Spleen (tissue), 11 donors: ENCODE data around the gene ZNF581. TPM values are rescaled to one million over a fixed set of nuclear protein-coding genes. Genes with fewer than 3 reads are reported as not detected.

Experiments used
- DNase-seq: peaks from one replicate; pipeline ENCODE4 v3.0.0-alpha.2; 2020
- H3K27ac ChIP-seq, 8 donors: fragments of 200-600 bp; sonication (generic) in 7 of 8; 1 replicate in 4 of 8; 2 replicates in 4 of 8; pipeline versions ENCODE4 v1.5.0 to v1.8.0; 2016 to 2021; ENCODE audit warnings: inconsistent platforms in 4 of 8, mild to moderate bottlenecking in 4 of 8, moderate library complexity in 1 of 8
- H3K27me3 ChIP-seq, 7 donors: fragments of 200-600 bp; sonication (generic) in 6 of 7; replicated peaks in 1 of 7; 1 replicate in 4 of 7; 2 replicates in 3 of 7; pipeline versions ENCODE4 v1.5.0 to v1.8.0; 2016 to 2021; ENCODE audit warnings: inconsistent platforms in 3 of 7, mild to moderate bottlenecking in 1 of 7
- H3K36me3 ChIP-seq, 6 donors: fragments of 200-600 bp; sonication (generic) in 5 of 6; 1 replicate in 4 of 6; 2 replicates in 2 of 6; pipeline versions ENCODE4 v1.5.0 to v1.8.0; 2016 to 2021; ENCODE audit warnings: inconsistent platforms in 2 of 6
- H3K4me1 ChIP-seq, 6 donors: fragments of 200-600 bp; sonication (generic) in 5 of 6; 1 replicate in 3 of 6; 2 replicates in 3 of 6; pipeline versions ENCODE4 v1.5.0 to v1.8.0; 2016 to 2021; ENCODE audit warnings: inconsistent platforms in 3 of 6
- H3K4me3 ChIP-seq, 8 donors: fragments of 200-600 bp; sonication (generic) in 7 of 8; 1 replicate in 4 of 8; 2 replicates in 4 of 8; pipeline versions ENCODE4 v1.5.0 to v1.8.0; 2016 to 2021; ENCODE audit warnings: inconsistent platforms in 4 of 8, mild to moderate bottlenecking in 4 of 8, moderate library complexity in 2 of 8
- H3K9me3 ChIP-seq, 8 donors: fragments of 200-600 bp; sonication (generic) in 7 of 8; 1 replicate in 4 of 8; 2 replicates in 4 of 8; pipeline versions ENCODE4 v1.5.0 to v1.8.0; 2016 to 2021; ENCODE audit warnings: inconsistent platforms in 4 of 8
- POLR2A ChIP-seq, 3 donors: fragments of 450-650 bp; IDR thresholded peaks; one replicate each; pipeline ENCODE4 v1.5.1; 2017; ENCODE audit warnings: antibody characterized with exemption in 3 of 3, mild to moderate bottlenecking in 1 of 3
- POLR2AphosphoS5 ChIP-seq, 3 donors: sonication (generic); formaldehyde crosslinking; IDR thresholded peaks; one replicate each; pipeline ENCODE4 v1.5.1; 2017; ENCODE audit warnings: antibody characterized with exemption in 3 of 3
- WGBS, 5 donors: extraction: QIAGEN DNeasy Blood & Tissue Kit in 3 of 5; methylation state at CpG; one replicate each; pipeline versions ENCODE4 v1.1.5 to v1.1.7; 2013 to 2018; 5-methylcytosine and 5-hydroxymethylcytosine counted together
- intact Hi-C: fragments of 100-400 bp; cut with DNase I; formaldehyde crosslinking; loops from one replicate; pipeline ENCODE4 v1.15.0; 2023; ENCODE audit warnings: low total_unique reads
- polyA plus RNA-seq, 3 donors: library from polyadenylated mRNA; stranded (reverse); fragments of 200-250 nt; gene quantifications; one replicate each; pipeline ENCODE4 v1.2.1, GENCODE V29; 2013
- total RNA-seq, 7 donors: library from RNA; depleted of rRNA in 3 of 7; stranded (reverse); fragments of >200 nt in 3 of 7; fragmentation: NEBNext Ultra II Directional in 4 of 7; extraction: Animal tissue kit (Norgen Biotek cat#: 25700) in 4 of 7; gene quantifications; one replicate each; pipeline versions ENCODE4 v1.1.0 to v1.2.1, GENCODE V29; 2016 to 2021
- TF ChIP-seq, protein P1 (sequence below), 11 experiments: fragments of 200-600 bp in 7 of 11; fragments of 450-650 bp in 4 of 11; sonication (generic) in 4 of 11; IDR thresholded peaks in 8 of 11; conservative IDR thresholded peaks in 3 of 11; 1 replicate in 7 of 11; 2 replicates in 4 of 11; pipeline versions ENCODE4 v1.4.0 to v1.8.0; 2016 to 2021; ENCODE audit warnings: antibody characterized with exemption in 11 of 11, inconsistent platforms in 4 of 11, mild to moderate bottlenecking in 1 of 11
- donor health status: healthy with polysubstance abuse.
- donor health status: DM: no; HTN: no; CAD: no; lungs with moderate emphysema.
- donor health status: DM: no; HTN: no; CAD: no.
- donor health status: Bipolar disorder and iron deficiency.
- donor health status: healthy.
- donor health status: DM: no; HTN: no; CAD: no.
- donor health status: DM: yes; HTN: yes; CAD: no.

ZNF581 gene
- total and polyA plus RNA-seq, 10 donors, result 21.4 to 46.5 (median 30.2) TPM

DNA sequence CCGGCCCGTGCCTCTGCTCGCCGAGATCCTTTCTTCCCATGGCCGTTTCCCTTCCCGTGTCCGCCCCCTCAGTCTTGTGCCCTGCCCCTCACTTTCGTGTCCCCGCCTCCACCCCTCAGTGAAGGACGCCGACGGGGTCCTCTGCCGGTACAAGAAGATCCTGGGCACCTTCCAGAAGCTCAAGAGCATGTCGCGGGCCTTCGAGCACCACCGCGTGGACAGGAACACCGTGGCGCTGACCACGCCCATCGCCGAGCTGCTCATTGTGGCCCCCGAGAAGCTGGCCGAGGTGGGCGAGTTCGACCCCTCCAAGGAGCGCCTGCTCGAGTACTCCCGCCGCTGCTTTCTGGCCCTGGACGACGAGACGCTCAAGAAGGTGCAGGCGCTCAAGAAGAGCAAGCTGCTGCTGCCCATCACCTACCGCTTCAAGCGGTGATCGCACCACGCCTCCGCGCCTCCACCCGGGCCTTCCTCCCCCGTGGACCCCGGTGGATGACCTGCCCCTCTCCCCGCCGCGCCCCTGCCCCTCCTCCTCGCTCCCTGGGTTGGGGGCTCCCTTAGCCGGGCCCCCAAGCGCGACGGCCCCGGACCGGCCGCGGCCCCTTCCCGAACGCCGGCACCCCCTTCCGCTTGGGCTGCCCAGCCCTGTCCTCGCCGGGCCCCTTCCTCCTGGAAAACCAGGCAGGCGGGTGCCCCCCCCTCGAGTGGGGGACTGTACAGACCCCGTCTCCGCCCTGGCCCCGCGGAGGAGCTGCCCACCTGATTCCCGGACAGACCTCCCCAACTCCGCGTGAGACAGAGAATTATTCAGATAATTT, 9.1 kb downstream of the ZNF581 start:
- intact Hi-C loops, result no loop called here
- no peaks in the 10 kb centered on the region for H3K9me3 ChIP-seq
- peaks cover 0 to 29% (median 0%) of the 10 kb centered on the region in 6 donors for H3K36me3 ChIP-seq
- DNase-seq, result peak; percentile 91
- H3K4me3 ChIP-seq, result peak overlapping the region in 1 of 8 donors; percentile 99
- peaks cover 0 to 9% (median 0%) of the 10 kb centered on the region in 7 donors for H3K27me3 ChIP-seq
- TF ChIP-seq, protein P1, sequence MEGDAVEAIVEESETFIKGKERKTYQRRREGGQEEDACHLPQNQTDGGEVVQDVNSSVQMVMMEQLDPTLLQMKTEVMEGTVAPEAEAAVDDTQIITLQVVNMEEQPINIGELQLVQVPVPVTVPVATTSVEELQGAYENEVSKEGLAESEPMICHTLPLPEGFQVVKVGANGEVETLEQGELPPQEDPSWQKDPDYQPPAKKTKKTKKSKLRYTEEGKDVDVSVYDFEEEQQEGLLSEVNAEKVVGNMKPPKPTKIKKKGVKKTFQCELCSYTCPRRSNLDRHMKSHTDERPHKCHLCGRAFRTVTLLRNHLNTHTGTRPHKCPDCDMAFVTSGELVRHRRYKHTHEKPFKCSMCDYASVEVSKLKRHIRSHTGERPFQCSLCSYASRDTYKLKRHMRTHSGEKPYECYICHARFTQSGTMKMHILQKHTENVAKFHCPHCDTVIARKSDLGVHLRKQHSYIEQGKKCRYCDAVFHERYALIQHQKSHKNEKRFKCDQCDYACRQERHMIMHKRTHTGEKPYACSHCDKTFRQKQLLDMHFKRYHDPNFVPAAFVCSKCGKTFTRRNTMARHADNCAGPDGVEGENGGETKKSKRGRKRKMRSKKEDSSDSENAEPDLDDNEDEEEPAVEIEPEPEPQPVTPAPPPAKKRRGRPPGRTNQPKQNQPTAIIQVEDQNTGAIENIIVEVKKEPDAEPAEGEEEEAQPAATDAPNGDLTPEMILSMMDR (IDR thresholded peaks at IDR 0.05 in 8 of 11, conservative IDR thresholded peaks at IDR 0.05 in 3 of 11), result no peak
- TF ChIP-seq POLR2AphosphoS5 (IDR thresholded peaks at IDR 0.05), result no peak
- TF ChIP-seq POLR2A (IDR thresholded peaks at IDR 0.05), result no peak
- peak overlapping the region in 4 of 8 donors; percentile 99 to 100 (median 100) for H3K27ac ChIP-seq
- 84 to 87% (median 85%) methylated on average over 65 to 71 of the region's 71 CpGs for WGBS, 5 donors
- peaks cover 35 to 76% (median 56%) of the 10 kb centered on the region in 6 donors for H3K4me1 ChIP-seq

DNA sequence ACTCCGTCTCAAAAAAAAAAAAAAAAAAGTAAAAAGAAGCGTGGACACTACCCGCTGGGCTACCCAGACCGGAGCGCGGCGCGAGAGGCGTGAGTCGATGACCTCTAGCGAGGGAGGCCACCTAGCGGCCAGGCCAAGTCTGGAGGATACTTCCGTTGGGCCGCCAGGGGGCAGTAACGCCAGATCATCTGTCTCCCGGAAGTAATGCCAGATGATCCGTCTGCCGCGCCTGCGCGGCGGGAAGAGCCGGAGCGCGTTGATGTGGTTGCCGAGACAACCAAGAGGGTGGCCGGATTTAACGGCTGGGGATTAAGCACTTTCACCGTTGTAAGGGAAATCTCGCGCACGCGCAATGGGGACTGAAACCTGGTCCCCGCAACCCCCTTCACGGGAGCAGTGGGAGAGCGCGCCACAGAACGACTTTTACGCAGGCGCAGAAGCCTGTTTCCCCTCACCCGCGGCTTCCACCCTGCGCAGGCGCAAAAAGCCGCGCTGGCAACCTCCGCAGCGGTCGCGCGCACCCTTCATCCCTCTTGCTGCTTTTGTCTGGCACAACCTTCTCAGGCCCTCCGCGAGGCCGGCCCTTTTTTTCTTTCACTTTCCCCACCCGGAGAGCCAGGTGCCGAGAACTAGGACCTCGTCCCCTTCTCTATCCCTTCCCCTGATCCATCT, 10.3 kb downstream of the ZNF581 start:
- H3K4me1 ChIP-seq, result peaks cover 41 to 76% (median 58%) of the 10 kb centered on the region in 6 donors
- intact Hi-C loops, result no loop called here
- H3K27me3 ChIP-seq, result no peaks in the 10 kb centered on the region
- WGBS, 5 donors, result 0 to 1% (median 0%) methylated on average over 49 to 57 of the region's 57 CpGs
- H3K27ac ChIP-seq, result peak overlapping the region; percentile 95 to 100 (median 99)
- TF ChIP-seq POLR2A (IDR thresholded peaks at IDR 0.05) (peak in 2 of 3 donors; percentile 88 to 93), POLR2AphosphoS5 (IDR thresholded peaks at IDR 0.05) (peak; percentile 98 to 99 (median 99))
- TF ChIP-seq, protein P1 (IDR thresholded peaks at IDR 0.05 in 8 of 11, conservative IDR thresholded peaks at IDR 0.05 in 3 of 11), result peak; percentile 98 to 100 (median 99)
- DNase-seq, result peak; percentile 99
- H3K4me3 ChIP-seq, result peak overlapping the region; percentile 75 to 100 (median 88)
- peaks cover 0 to 36% (median under 1%) of the 10 kb centered on the region in 6 donors for H3K36me3 ChIP-seq
- H3K9me3 ChIP-seq, result no peaks in the 10 kb centered on the region

DNA sequence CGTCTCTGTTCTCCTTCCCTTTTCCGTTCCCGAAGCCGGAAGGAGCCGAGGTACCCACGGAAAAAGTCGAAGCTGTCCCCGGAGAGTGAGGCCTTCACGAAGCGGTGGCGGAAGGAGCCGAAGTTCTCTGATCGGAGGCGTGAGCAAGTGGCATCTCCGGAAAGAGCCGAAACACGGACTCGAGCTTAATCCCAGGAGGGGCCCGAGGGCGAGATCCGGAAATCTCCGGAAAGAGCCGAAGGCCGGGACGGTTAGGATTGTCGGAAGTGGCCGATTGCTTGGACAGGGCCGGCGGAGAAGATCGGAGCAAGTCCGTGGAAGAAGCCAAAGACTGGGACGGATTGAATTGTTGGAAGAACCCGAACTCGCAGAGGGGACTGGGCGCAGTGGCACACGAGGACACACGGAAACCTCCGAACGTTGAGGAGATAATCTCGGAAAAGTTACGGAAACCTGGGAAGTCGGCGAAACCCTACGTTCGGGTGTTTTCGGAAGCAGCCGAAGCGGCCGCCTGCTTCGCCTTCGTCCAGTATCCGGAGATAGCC, 10.9 kb downstream of the ZNF581 start:
- WGBS, 5 donors, result 0 to 1% (median 0%) methylated on average over 40 to 52 of the region's 52 CpGs
- TF ChIP-seq POLR2A (IDR thresholded peaks at IDR 0.05), result no peak
- TF ChIP-seq, protein P1 (IDR thresholded peaks at IDR 0.05 in 8 of 11, conservative IDR thresholded peaks at IDR 0.05 in 3 of 11), result no peak
- no peak for TF ChIP-seq POLR2AphosphoS5 (IDR thresholded peaks at IDR 0.05)

More for the DNA sequence above, 10.9 kb downstream of the ZNF581 start:
- peak; percentile 99 for DNase-seq
- intact Hi-C loops, result no loop called here
- H3K27me3 ChIP-seq, result no peaks in the 10 kb centered on the region
- no peaks in the 10 kb centered on the region for H3K9me3 ChIP-seq
- H3K4me1 ChIP-seq, result peaks cover 40 to 76% (median 58%) of the 10 kb centered on the region in 6 donors
- peak overlapping the region; percentile 75 to 100 (median 88) for H3K4me3 ChIP-seq
- H3K27ac ChIP-seq, result peak overlapping the region; percentile 95 to 100 (median 99)
- H3K36me3 ChIP-seq, result peaks cover 0 to 42% (median 6%) of the 10 kb centered on the region in 6 donors
